GM12872 (cell line): Measurements from ENCODE around the gene SSX2IP.

Experiments used
- CTCF ChIP-seq: IDR thresholded peaks from 3 replicates; pipeline ENCODE4 v1.5.1; 2011; ENCODE audit warnings: low read depth, mild to moderate bottlenecking, low read length, moderate library complexity; ENCODE audit not compliant: insufficient read depth

Gene SSX2IP

GRCh38 chr1:84690397-84691121, at the start of gene SSX2IP:
SSX2IP (minus strand) TSS chr1:84690461; CDS start chr1:84671219, 19,242 bp downstream.
- no peak for TF ChIP-seq CTCF

GRCh38 chr1:84738237-84738636, 48.0 kb upstream of the SSX2IP start:
- TF ChIP-seq CTCF: no peak

- TF ChIP-seq CTCF: no peak
Measured at GRCh38 chr1:84737590-84737989, 47.3 kb upstream of the SSX2IP start.

GRCh38 chr1:84736944-84737343, 46.7 kb upstream of the SSX2IP start:
- TF ChIP-seq CTCF: no peak

GRCh38 chr1:84736445-84736844, 46.2 kb upstream of the SSX2IP start:
- TF ChIP-seq CTCF: no peak

- no peak for TF ChIP-seq CTCF
Measured at GRCh38 chr1:84735483-84735882, 45.2 kb upstream of the SSX2IP start.

- TF ChIP-seq CTCF: no peak
Measured at GRCh38 chr1:84732520-84732919, 42.3 kb upstream of the SSX2IP start.

- TF ChIP-seq CTCF: no peak
Measured at GRCh38 chr1:84731519-84731918, 41.3 kb upstream of the SSX2IP start.
